ENCODE data around the gene EYS.
"Not testable (repeated sequence)": the region's sequence is repeated elsewhere in the genome, so short reads cannot be mapped to it uniquely, and the experiment has no call there.

Gene EYS

DNA sequence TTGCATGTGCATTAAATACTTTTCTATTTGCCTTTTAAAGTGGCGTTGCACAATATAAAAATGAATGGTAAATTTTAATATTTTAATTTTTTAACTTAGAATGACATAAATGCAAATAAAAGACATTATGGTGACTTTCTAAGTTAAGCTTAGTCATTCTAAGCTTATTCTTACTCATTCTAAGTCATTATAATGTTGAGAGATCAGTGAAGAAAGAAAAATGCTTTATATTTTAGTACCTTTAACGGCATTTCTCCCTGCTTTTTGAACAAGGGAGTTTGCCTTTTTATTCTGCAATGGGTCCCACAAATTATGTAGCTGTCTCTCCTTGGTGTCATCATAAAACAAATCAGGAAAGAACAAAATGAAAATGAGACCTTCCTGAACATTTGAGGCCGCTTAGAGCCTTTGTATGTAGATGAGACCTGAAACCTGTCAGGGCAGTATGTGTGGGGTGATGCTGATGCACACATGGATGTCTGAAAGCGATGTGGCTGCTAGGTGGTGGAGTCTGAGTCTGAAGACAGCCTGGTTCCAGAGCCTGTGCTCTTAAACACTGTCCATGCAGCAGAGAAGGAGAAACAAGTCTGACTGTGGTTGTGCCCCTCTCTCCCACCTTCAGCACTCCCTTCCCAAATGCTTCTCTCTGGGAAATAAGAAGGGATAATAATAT, 1913.4 kb downstream of the EYS start:
- DNase-seq (ENCODE audit: low read depth in 2 of 2), result no peak

DNA sequence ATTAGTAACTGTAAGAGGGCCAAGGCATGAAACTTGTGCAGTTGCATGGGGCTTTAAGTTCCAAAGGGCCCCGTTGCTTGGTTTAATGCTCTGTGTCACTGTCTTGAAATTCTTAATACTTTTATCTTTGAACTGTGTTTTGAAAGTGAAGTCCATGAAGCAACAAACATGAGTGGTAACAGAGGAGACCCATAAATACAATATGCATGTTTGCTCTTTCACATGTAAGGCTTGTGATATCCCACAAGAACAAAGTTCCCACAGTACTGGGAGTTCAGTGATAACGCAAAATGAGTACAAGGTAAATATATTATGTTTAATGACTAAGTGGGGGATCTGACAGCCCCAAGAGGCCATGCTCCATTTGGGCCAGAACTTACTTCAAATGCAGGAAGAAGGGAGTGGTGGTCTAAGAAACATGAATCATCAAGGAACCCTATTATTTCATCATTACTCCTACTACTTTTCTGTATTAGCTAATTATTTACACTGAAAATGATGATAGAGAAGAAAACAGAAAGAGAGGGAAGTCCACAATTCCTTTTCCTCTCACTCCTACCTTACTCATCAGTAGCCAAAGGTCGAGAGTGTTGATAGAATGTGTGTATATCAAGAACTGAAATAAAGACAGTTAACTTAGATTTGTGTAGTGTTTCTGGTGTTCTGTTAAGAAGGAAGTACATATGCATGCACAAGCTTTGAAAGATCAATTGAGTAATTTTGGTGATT, 1914.1 kb downstream of the EYS start:
- DNase-seq (ENCODE audit: low read depth in 2 of 2), result no peak

DNA sequence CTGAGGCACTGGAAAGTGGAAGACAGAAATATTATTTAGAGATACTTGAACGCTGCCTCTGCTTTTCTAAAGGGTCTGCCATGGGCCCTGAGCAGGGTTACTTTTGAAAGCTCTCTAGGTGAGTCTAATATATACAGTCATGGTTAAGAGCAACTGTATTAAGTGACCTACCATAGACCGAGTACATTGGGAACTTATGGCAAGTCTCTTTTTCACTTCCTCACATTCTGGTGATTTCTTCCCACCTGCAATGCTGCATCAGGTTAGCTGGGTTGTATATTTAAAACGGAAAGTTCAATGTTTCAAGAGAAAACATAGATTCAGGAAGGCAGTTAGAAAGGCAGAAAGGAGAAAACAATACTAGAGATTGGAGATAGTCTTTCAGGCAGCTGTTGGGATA, 1916.7 kb downstream of the EYS start:
- no peak for DNase-seq (ENCODE audit: low read depth in 2 of 2)

DNA sequence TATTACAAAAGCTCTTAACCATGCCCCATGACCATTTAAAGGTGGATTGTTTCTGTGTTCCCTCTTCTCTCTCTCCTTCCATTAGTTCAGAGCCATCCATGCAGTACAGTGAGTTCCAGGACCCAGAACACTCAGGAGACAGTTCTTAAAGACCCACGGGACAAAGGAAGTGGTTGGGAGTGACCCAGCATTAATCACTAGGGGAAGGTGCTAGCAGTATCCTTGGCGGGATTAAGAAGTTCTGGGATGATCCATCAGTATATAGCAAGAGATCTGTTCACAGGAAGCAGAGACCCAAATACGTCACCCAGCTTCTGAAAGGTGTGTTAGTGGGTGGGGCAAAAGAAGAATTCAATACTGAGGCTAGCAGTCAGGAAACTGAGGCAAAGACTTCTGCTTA, 1917.3 kb downstream of the EYS start:
- DNase-seq (ENCODE audit: low read depth in 2 of 2), result no peak

DNA sequence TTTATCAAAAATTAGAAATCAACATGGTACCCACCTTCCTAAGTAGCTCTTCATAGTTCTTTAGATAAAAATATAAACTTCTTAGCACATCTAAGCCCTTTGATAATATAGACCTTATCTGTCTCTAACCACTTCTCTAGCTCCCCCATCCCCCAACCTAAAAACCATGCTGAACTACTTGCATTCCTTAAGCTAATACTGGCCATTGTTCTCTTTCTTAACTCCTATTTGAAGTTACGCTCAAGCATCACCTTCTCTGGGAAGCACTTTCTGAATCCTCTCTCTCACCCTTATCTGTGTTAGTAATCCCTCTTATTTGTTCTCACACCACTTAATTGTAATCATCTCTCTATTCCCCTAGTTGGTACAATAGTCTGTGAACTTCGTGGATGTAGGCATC, 1918.5 kb downstream of the EYS start:
- DNase-seq (ENCODE audit: low read depth in 2 of 2), result no peak

DNA sequence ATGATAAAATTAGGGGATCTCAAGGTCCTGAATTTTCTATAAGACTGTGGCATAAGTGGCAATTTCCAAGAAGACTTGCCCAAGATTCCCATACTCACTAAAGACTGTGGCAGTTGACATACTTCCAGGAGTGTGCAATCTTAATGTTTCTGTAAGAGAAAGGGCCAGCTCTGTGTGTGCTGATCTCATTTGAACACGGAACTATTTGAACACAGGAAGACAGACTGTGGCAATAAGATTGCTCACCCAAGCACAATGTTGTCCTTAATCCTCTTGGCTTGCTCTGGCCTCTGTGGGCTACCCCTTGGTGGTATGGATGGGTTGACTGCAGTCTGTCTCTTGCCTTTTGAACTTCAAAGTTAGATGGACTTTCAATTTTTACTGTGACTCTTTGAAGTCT, 1920.0 kb downstream of the EYS start:
- no peak for DNase-seq (ENCODE audit: low read depth in 2 of 2)

DNA sequence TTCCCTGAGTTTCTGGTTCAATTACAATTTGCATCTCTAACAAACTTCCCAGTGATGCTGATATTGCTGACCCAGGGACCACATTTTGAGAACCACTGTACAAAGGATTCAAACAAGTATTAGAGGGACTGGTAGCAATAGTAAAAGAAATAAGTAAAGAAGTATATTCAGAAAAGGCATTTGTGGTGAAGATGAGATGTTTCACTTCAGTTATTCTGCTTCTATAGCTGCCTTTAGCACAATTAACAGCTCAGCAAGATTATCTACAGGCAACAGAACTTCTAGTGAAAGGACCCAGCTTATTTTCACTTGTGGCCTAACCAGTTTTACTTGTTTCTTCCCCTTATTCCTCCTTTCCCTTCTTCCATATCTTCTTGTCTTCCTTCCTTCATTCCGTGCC, 1922.0 kb downstream of the EYS start:
- no peak for DNase-seq (ENCODE audit: low read depth in 2 of 2)

DNA sequence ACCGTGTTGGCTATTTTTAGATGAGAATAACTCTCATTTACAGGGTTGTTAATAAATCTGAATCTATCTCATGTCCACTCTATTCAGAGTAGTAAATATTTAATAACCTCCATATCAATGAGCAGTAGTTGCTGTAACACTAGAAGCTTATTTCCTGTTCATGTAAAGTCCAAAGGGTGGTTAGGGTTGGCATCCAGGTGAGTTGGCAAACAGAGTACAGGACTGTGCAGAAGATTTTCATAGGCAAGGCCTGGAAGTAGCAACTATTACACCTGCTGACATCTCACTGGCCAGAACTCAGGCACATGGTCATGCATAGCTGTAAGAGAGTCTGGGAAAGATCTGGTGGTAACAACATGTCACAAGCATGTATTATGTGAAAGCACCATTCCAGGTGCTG, 1923.9 kb downstream of the EYS start:
- DNase-seq (ENCODE audit: low read depth in 2 of 2), result no peak

DNA sequence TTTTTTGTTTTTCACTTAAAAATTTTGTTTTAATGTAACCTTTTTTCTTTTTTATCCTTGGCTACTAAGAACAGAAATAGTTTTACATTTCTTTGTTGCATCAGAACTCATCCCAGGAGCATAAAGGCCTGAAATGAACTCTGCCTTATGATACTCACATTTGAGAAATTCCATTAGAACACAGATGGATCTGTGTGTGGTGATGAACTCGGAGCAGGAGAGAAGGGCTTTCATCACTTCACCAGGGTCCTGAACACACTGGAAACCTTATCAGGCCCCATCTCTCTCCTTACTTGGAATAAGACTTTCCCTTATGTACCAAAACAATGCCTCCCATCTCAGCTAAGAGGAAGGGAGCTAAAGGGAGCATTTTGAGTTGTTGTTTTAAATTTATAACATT, 1932.1 kb downstream of the EYS start:
- no peak for DNase-seq (ENCODE audit: low read depth in 2 of 2)

DNA sequence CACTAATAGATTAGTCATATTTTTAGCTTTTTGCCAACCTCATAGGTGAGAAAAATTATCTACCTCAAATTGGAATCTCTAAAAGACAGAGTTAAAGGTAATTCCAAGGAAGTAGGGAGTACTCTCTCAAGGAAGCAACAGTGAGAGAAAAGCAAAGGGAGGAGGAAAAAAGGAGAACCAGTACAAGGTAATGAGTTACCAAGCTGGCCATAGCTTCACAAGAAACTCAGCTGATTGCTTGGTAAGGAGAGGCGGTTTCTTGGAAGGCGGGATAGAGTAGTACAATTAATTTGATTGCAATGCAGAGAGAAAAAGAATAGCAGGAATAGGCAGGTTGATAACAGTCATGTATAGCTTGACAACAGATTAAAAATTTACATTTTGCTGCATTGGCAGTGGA, 1933.8 kb downstream of the EYS start:
- DNase-seq (ENCODE audit: low read depth in 2 of 2), result no peak

DNA sequence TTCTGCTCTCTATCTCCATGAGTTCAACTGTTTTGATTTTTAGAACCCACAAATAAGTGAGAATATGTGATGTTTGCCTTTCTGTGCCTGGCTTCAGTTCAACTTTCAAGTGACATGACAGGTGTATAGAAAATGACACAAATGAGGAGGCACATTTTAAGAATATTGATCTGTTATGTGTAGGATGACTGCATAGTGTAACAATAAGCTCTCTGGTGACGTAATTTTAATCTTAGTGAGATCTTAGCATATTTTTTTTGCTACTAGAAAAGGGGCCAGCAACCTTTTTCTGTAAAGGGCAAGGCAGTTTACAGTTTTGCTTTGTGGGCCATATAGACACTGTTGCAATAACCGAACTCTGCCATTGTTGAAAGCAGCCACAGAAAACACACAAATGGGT, 1941.2 kb downstream of the EYS start:
- no peak for DNase-seq (ENCODE audit: low read depth in 2 of 2)

DNA sequence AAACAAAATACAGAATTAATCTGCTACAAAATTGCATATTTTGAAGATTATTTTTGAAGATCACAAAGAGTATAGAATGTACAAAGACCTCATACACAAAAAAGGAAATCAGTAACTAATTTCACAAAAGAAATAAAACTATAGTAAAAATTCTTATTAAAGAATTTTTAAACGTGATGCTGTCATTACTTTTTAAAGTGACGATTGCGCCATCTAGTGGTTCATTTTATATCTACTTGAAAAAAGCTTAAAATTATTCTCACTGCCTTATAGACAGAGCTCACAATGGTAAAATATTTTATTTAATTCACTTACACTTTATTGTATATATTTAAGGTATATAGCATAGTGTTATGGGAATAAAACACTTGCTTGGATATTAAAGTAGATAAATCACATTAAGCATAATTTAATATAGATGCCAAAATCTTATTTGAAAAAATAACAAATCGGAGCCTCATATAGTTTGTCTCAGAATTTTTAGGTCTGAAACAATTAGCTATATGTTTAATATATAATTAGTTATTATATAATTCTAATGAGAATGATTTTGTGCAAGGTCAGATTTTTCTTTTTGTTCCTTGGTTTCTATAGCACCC, 1942.6 kb downstream of the EYS start:
- no peak for DNase-seq (ENCODE audit: low read depth in 2 of 2)

DNA sequence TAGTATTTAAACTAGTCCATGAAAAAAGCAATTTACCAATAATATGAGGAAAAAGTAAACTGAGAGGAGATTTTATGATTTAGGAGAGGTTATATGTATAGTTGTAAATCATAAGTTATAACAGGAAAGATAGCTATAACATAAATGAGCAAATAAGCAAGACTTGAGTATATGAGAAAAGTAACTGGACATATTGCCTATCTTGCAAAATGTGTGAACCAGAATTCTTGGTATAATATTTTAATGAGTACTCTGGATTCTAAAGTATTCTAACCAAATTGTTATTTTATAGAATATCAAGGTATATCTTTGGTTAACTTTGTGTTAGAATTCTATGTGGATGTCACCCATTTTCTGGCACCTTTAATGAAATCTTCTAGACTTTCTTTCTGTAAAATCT, 1946.8 kb downstream of the EYS start:
- DNase-seq (ENCODE audit: low read depth in 2 of 2), result no peak

DNA sequence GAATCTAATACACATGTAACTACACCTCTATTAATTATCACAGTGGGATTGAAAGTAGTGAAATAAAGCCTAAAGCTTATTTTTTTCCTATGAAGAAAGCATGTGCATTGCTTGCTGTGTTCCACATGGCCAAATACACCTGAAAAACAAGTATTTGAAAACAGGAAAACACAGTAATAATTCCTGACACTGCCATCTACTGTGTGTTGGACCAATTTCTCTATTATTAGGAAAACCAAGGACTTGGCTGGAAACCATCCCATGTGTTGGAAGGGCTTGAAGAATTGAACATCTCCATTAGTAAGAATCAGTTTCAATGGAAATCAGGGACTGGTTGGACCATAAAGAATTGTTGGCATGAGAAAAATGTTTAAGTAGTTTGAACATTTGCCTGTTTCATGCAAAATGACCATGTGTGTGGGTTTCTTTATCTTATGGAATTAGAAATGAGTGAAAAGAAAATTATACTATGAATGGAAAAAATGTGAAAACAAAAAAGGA, 1947.4 kb downstream of the EYS start:
- DNase-seq (ENCODE audit: low read depth in 2 of 2), result no peak

DNA sequence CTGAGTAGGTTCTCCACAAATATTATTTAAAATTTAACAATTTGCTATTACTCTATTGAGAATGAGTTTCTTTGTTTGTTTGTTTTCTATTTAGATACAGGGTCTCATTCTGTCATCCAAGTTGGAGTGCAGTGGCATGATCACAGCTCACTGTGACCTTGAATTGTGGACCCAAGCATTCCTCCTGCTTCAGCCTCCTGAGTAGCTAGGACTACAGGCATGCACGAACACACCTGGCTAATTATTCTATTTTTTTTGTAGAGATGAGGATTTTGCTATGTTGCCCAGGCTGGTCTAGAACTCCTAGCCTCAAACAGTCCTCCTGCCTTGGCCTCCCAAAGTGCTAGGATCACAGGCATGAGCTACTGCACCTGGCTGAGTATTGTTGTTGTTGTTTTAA, 1949.2 kb downstream of the EYS start:
- DNase-seq (ENCODE audit: low read depth in 2 of 2), result no peak

DNA sequence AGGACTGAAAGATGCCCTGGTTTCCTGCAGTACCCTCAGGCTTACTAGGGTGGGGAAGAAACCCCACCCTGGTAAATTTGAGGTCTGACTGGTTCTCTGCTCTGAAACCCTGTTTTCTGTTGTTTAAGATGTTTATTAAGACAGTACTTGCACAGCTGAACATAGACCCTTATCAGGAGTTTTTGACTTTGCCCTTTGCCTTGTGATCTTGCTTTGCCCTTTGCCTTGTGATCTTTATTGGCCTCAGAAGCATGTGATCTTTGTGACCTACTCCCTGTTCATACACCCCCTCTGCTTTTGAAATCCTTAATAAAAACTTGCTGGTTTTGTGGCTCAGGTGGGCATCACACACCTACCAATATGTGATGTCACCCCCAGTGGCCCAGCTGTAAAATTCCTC, 1949.8 kb downstream of the EYS start:
- not testable (repeated sequence) for DNase-seq (ENCODE audit: low read depth in 2 of 2)

DNA sequence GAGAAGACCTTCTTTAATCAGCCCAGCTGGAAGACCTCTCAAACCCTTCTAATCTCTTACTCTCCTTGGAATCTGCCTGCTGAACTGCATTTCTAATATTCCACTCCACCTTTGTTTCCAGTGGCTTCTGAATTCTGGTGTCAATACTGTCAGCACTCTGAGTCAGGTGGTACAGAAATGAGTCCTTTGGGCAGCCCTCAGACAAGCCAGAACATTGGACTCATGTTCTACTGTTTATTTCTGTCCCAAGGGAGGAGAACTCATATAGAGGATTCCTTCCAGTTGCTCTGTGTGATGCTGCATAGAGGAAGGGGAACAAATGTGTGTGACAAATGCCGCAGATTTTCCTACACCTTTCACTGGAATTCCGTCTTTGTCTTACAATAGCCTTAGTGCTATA, 1956.6 kb downstream of the EYS start:
- DNase-seq (ENCODE audit: low read depth in 2 of 2), result no peak

DNA sequence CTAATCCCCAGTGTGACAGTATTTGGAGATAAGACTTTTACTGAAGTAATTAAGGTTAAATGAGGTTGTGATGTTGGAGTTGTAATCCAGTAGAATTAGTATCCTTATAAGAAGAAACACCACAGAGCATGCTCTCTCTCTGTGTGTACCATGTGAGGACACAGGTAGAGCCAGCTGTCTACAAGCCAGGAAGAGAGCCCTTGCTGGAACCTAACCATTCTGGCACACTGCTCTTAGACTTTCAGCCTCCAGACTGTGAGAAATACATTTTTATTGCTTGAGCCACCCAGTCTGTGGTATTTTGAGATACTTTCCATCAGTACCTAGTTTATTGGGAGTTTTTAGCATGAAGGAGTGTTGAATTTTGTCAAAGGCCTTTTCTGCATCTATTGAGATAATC, 1961.2 kb downstream of the EYS start:
- no peak for DNase-seq (ENCODE audit: low read depth in 2 of 2)

DNA sequence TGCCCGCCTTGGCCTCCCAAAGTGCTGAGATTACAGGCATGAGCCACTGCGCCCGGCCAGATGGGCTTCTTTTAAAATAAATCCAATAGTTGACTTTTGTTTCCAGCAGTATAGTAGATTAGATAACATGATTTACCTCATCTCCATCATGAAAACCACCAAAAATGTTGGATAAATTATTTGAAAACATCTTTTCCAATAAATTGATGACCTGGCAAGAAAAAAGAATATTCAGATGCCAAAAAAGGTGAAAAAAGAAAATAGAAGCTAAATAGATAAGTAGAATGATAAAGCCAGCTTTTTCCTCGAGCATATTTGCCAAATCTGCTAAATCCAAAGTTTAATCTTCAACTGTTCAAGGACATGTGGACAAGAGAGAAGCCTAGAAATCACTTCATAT, 1962.2 kb downstream of the EYS start:
- no peak for DNase-seq (ENCODE audit: low read depth in 2 of 2)

DNA sequence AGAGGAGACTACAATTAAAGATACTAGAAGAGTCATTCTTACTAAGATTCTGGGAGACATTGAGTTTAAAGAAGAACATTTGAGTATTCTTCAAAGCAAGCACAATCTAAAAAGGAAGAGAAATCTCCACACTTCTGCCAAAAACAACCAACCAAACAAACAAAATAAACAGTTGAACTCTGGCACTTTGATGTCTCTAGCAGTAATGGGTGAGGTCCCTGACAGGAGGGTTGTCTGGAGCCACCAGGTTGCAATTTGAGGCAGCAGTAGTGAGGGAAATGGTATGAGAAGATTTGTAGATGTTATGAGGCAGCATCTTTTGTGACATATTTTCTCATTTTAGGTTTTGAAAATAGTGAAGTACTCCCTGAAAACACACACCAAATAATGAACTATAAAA, 1963.3 kb downstream of the EYS start:
- DNase-seq (ENCODE audit: low read depth in 2 of 2), result no peak

DNA sequence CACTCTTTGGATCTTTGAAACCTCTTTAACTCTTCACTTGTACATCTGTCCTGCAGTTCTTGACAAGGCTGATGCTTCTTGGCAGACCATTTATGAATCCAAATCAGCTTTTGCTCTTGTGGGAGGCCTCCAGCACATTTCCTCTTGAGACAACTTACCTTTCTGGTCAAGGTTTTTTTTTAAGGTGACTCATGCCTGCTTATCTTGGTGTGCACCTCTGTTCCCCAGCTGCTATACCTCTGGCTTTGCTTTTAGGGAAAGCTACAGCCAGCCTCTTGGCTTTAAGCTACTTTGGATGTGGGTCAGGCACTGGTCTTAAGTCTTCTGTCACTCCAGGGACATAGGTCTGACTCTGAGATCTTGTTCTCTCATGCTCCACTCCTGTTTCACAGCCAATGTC, 1965.0 kb downstream of the EYS start:
- no peak for DNase-seq (ENCODE audit: low read depth in 2 of 2)

DNA sequence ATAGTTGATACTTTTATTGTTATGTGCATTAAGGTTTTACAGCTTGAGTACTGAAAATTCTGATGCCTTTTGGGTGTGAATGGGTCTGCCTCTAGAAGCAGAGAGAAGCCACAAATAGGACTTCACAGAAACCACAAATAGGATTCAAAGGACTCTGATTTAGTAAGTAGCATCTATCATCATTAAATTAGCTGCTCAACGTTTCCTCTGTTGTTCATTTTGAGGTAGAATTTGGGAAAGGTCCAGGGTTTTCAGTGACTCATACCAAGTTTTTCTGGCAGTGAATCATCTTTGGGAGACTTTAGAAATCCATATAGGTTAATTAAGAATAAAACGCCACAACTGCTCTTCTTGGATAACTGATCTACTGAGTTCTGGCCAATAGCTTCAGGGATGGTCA, 1966.3 kb downstream of the EYS start:
- DNase-seq (ENCODE audit: low read depth in 2 of 2), result no peak

DNA sequence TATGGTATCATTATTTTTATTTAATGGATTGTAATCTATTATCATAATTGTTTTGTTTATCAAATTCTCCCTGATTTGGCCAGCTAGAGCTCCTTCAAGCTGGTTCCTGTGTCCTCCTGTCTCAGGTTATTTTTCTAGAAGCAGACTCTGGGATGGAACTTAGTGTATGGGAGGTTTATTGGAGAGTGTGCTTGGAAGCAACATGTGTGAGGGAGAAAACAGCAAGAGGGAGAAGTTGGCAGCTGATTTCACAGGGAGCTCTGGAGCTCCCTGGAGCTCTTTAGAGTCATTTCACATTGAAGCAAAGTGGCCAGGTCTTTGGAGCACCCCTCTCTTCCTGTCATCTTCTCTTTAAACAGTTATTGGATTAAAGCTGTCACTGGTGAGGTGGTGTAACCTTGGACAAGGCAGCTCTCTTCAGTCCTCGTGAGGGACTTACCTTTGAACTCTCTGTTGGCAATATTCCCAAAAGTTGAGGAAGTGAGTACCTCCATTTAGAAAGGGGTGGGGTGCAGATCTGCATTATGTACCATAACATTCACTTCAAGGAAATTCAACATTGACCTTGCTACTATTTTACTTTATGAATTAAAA, 1967.8 kb downstream of the EYS start:
- no peak for DNase-seq (ENCODE audit: low read depth in 2 of 2)
